Caco-2 (cell line): ENCODE data around the gene TLR1. TPM values are rescaled to one million over a fixed set of nuclear protein-coding genes. Genes with fewer than 3 reads are reported as not detected.

Source experiments
- BruUV-seq: library from RNA; stranded (reverse); fragments of 400-500 nt; replicated peaks from 2 replicates; lab custom pipeline; 2021; lab: Mats Ljungman, UMichigan
- CTCF ChIA-PET: fragments of 300-600 bp; sonication (Branson Sonifier 250); formaldehyde crosslinking; loops from one replicate; lab custom pipeline; 2022; ENCODE audit warnings: antibody characterized with exemption; lab: Charles Lee
- POLR2A ChIA-PET: fragments of 300-600 bp; sonication (Branson Sonifier 250); formaldehyde crosslinking; loops from one replicate; lab custom pipeline; 2022; ENCODE audit warnings: antibody characterized with exemption; lab: Charles Lee
- DNase-seq, 2 experiments: peaks; one replicate each; pipeline versions ENCODE4 v3.0.0 to v3.0.0-alpha.2; 2020 to 2022
- H3K27me3 ChIP-seq: replicated peaks from 2 replicates; pipeline ENCODE4 v1.6.0; 2011; ENCODE audit warnings: low read length; ENCODE audit not compliant: control insufficient read depth, insufficient read depth
- H3K36me3 ChIP-seq: 2 replicates; pipeline ENCODE4 v1.5.1; 2011; ENCODE audit warnings: low read length; ENCODE audit not compliant: control insufficient read depth, insufficient read depth
- H3K4me1 ChIP-seq: fragments of 250-450 bp; sonication (Bioruptor Pico); 2 replicates; pipeline ENCODE4 v1.5.1; 2020; ENCODE audit warnings: mild to moderate bottlenecking
- H3K4me3 ChIP-seq: 2 replicates; pipeline ENCODE4 v1.5.1; 2011; ENCODE audit warnings: low read depth, mild to moderate bottlenecking, control low read depth, low read length
- H3K9me3 ChIP-seq: fragments of 250-450 bp; sonication (Bioruptor Pico); 2 replicates; pipeline ENCODE4 v1.5.1; 2020; ENCODE audit warnings: mild to moderate bottlenecking, moderate library complexity
- H3K27ac Mint-ChIP-seq: one replicate; pipeline ENCODE4 v1.8.0; 2022; ENCODE audit warnings: mixed read lengths; ENCODE audit not compliant: unreplicated experiment
- H3K27me3 Mint-ChIP-seq: one replicate; pipeline ENCODE4 v1.8.0; 2022; ENCODE audit warnings: mixed read lengths; ENCODE audit not compliant: insufficient read depth, unreplicated experiment
- H3K36me3 Mint-ChIP-seq: one replicate; pipeline ENCODE4 v1.8.0; 2022; ENCODE audit warnings: mild to moderate bottlenecking, mixed read lengths; ENCODE audit not compliant: insufficient read depth, unreplicated experiment
- H3K4me1 Mint-ChIP-seq: one replicate; pipeline ENCODE4 v1.8.0; 2022; ENCODE audit warnings: low read depth, mixed read lengths; ENCODE audit not compliant: unreplicated experiment
- H3K4me3 Mint-ChIP-seq: one replicate; pipeline ENCODE4 v1.8.0; 2022; ENCODE audit warnings: mild to moderate bottlenecking, moderate library complexity, mixed read lengths; ENCODE audit not compliant: unreplicated experiment
- H3K9me3 Mint-ChIP-seq: one replicate; pipeline ENCODE4 v1.8.0; 2022; ENCODE audit warnings: mixed read lengths; ENCODE audit not compliant: unreplicated experiment
- intact Hi-C: fragments of 100-400 bp; cut with micrococcal nuclease; formaldehyde crosslinking; loops from one replicate; pipeline ENCODE4 v1.10.0; 2022; ENCODE audit not compliant: unreplicated experiment
- total RNA-seq: library from RNA; stranded (reverse); gene quantifications from 2 replicates; pipeline ENCODE4 v1.2.3, GENCODE V29; 2022
- TF ChIP-seq, protein P1 (sequence below), 2 experiments: fragments of 200-600 bp in 1 of 2; IDR thresholded peaks; 1 replicate in 1 of 2; 2 replicates in 1 of 2; pipeline versions ENCODE4 v1.5.1 to v1.8.0; 2011 to 2022; ENCODE audit warnings: antibody characterized with exemption in 1 of 2, control low read depth in 1 of 2, inconsistent platforms in 1 of 2, low read depth in 1 of 2, low read length in 1 of 2, mild to moderate bottlenecking in 1 of 2, moderate library complexity in 1 of 2; ENCODE audit not compliant: insufficient read depth in 1 of 2, severe bottlenecking in 1 of 2, unreplicated experiment in 1 of 2

Gene TLR1
- total RNA-seq, 1 experiment from 2014 or later = not detected

DNA sequence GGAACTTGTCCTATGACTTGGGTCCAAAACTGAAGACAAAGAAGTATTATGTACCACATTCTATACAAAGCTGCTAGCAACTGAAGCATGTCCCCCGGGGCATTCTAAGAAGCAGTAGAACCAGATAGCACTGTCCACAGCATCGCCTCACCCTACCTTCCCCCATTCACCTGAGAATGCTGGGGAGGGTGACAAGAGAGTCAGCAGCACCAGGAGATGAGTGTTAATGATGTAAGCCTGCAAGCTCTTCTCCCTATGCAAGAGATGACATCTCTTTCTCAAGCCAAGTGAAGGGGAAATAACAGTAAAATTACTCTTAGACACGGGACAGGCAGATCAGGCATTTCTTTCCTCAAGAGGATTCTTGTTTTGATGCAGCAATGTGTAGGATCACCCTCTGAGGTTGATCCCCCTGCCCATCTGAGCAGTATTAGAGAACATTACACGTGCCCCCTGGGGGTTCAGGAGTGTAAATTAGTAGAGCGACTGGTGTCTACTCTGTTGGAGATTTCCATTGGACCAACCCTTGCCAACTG lies 13.9 kb upstream of the TLR1 start:
- intact Hi-C loops = no loop called here
- DNase-seq = peak; percentile 43 to 60
- no peaks in the 10 kb centered on the region for H3K27me3 ChIP-seq
- TF ChIP-seq, protein P1, sequence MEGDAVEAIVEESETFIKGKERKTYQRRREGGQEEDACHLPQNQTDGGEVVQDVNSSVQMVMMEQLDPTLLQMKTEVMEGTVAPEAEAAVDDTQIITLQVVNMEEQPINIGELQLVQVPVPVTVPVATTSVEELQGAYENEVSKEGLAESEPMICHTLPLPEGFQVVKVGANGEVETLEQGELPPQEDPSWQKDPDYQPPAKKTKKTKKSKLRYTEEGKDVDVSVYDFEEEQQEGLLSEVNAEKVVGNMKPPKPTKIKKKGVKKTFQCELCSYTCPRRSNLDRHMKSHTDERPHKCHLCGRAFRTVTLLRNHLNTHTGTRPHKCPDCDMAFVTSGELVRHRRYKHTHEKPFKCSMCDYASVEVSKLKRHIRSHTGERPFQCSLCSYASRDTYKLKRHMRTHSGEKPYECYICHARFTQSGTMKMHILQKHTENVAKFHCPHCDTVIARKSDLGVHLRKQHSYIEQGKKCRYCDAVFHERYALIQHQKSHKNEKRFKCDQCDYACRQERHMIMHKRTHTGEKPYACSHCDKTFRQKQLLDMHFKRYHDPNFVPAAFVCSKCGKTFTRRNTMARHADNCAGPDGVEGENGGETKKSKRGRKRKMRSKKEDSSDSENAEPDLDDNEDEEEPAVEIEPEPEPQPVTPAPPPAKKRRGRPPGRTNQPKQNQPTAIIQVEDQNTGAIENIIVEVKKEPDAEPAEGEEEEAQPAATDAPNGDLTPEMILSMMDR (IDR thresholded peaks at IDR 0.05; ENCODE audit: insufficient read depth in 1 of 2, low read depth in 1 of 2, low read length in 1 of 2, severe bottlenecking in 1 of 2, unreplicated experiment in 1 of 2) = no peak
- CTCF ChIA-PET = no interaction called here
- H3K27me3 Mint-ChIP-seq = peaks cover 3% of the 10 kb centered on the region
- H3K4me3 Mint-ChIP-seq = no peak overlapping the region
- no peaks in the 10 kb centered on the region for H3K9me3 ChIP-seq
- no peaks in the 10 kb centered on the region for H3K36me3 ChIP-seq
- no TSS peak for BruUV-seq
- H3K4me1 Mint-ChIP-seq = no peaks in the 10 kb centered on the region
- H3K27ac Mint-ChIP-seq = no peak overlapping the region
- no peaks in the 10 kb centered on the region for H3K9me3 Mint-ChIP-seq
- no peaks in the 10 kb centered on the region for H3K4me1 ChIP-seq
- POLR2A ChIA-PET = no interaction called here
- no peak overlapping the region for H3K4me3 ChIP-seq
- H3K36me3 Mint-ChIP-seq = no peaks in the 10 kb centered on the region

DNA sequence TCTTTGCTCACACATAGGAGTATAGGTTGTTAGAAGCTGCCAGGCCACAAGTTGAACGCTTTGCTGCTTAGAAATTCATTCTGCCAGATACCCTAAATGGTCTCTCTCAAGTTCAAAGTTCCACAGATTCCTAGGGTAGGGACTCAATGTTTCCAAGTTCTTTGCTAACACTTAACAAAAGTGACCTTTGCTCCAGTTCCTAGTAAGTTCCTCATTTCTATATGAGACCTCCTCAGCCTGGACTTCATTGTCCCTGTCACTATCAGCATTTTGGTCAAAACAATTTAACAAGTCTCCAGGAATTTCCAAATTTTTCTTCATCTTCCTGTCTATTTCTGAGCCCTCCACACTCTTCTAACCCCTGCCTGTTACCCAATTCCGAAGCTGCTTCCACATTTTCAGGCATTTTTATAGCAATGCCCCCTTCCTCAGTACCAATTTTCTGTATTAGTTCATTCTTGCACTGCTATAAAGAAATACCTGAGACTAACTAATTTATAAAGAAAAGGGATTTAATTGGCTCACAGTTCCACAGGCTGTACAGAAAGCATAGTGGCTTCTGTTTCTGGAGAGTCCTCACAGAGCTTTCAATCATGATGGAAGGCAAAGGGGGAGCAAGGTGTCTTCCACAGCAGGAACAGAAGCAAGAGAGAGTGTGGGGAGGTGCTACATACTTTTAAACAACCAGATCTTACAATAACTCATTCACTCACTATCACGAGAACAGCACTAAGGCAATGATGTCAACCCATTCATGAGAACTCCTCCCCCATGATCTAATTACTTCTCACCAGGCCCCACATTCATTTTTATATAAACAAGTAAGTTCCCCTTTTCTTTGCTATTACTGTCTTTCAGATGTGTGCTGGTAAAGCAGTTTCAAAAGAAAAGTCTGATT lies 11.5 kb upstream of the TLR1 start:
- H3K4me3 Mint-ChIP-seq = no peak overlapping the region
- H3K9me3 Mint-ChIP-seq = no peaks in the 10 kb centered on the region
- no peak overlapping the region for H3K27ac Mint-ChIP-seq
- no TSS peak for BruUV-seq
- DNase-seq = no peak
- no peaks in the 10 kb centered on the region for H3K9me3 ChIP-seq
- POLR2A ChIA-PET = no interaction called here
- no peak overlapping the region for H3K4me3 ChIP-seq
- CTCF ChIA-PET = no interaction called here
- no peaks in the 10 kb centered on the region for H3K4me1 ChIP-seq
- peaks cover 3% of the 10 kb centered on the region for H3K27me3 Mint-ChIP-seq
- H3K27me3 ChIP-seq = no peaks in the 10 kb centered on the region
- intact Hi-C loops = no loop called here
- H3K36me3 ChIP-seq = no peaks in the 10 kb centered on the region
- TF ChIP-seq, protein P1 (IDR thresholded peaks at IDR 0.05; ENCODE audit: insufficient read depth in 1 of 2, low read depth in 1 of 2, low read length in 1 of 2, severe bottlenecking in 1 of 2, unreplicated experiment in 1 of 2) = no peak
- H3K4me1 Mint-ChIP-seq = no peaks in the 10 kb centered on the region
- no peaks in the 10 kb centered on the region for H3K36me3 Mint-ChIP-seq

DNA sequence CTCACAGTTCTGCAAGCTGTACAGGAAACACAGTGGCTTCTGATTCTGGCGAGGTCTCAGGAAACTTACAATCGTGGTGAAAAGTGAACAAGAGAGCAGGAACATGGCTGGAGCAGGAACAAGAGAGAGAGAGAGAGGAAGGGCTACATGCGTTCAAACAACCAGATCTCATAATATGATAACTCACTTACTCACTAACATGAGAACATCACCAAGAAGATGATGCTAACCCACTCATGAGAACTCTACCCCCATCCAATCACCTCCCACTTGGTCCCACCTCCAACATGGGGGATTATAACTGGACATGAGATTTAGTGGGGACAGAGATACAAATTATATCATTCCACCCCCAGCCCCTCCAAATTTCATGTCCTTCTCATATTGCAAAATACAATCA lies 9.8 kb upstream of the TLR1 start:
- POLR2A ChIA-PET = no interaction called here
- no peaks in the 10 kb centered on the region for H3K36me3 Mint-ChIP-seq
- H3K4me3 ChIP-seq = no peak overlapping the region

More for the DNA sequence above, 9.8 kb upstream of the TLR1 start:
- H3K36me3 ChIP-seq = no peaks in the 10 kb centered on the region
- BruUV-seq = no TSS peak
- no peaks in the 10 kb centered on the region for H3K9me3 ChIP-seq
- CTCF ChIA-PET = no interaction called here
- Mint-ChIP-seq H3K9me3 (no peaks in the 10 kb centered on the region), H3K27me3 (no peaks in the 10 kb centered on the region), H3K4me1 (no peaks in the 10 kb centered on the region), H3K27ac (no peak overlapping the region), H3K4me3 (no peak overlapping the region)
- intact Hi-C loops = no loop called here
- H3K27me3 ChIP-seq = no peaks in the 10 kb centered on the region
- H3K4me1 ChIP-seq = no peaks in the 10 kb centered on the region
- TF ChIP-seq, protein P1 (IDR thresholded peaks at IDR 0.05; ENCODE audit: insufficient read depth in 1 of 2, low read depth in 1 of 2, low read length in 1 of 2, severe bottlenecking in 1 of 2, unreplicated experiment in 1 of 2) = no peak
- no peak for DNase-seq
